Activated T-cell treated with anti-CD3 and anti-CD28 coated beads for 1 hour (primary cell): Measurements from ENCODE around the gene C16orf86.
"Not testable (repeated sequence)": the region's sequence is repeated elsewhere in the genome, so short reads cannot be mapped to it uniquely, and the experiment has no call there.

Experiments
- DNase-seq: peaks from one replicate; pipeline ENCODE4 v3.0.0-alpha.2; 2020; ENCODE audit warnings: low read depth

Gene C16orf86

DNA sequence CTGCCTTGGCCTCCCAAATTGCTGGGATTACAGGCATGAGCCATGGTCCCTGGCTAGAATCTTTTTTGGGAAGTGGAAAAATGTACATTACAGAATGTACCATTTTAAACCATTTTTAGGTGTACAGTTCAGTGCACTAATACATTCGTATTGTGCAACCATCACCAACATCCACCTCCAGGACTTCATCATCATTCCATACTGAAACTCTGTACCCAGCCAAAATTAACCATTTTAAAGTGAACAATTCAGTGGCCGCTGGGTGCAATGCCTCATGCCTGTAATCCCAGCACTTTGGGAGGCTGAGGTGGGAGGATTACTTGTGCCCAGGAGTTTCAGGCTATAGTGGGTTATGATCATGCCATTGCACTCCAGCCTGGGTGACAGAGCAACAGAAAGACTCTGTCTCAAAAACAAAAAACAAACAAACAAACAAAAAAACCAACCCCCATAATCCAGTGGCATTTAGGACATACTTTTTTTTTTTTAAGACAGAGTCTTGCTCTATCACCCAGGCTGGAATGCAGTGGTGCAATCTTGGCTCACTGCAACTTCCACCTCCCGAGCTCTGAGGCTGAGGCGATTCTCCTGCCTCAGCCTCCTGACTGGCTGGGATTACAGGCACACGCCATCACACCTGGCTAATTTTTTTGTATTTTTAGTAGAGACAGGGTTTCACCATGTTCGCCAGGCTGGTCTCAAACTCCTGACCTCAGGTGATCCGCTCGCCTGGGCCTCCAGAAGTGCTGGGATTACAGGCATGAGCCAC is 27.1 kb downstream of the C16orf86 start:
- DNase-seq, result not testable (repeated sequence)

DNA sequence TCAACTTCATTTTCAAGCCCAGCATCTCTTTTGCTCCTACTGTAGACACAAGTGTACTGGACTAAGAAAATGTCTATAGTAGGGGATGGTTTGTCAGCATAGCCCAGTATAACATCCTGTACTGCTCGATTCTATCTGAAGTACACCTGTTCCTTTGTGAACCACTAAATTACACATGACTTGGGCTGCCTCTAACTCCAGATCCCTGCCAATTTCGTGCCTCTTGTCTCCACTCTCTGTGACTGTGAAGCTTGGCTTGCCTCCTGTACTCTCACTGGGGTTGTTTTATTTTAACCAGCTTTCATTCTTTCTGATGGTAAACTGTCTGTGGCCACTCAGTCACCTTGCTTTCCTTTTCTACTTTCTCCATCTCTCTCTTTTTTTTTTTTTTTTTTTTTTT is 28.0 kb downstream of the C16orf86 start:
- no peak for DNase-seq

DNA sequence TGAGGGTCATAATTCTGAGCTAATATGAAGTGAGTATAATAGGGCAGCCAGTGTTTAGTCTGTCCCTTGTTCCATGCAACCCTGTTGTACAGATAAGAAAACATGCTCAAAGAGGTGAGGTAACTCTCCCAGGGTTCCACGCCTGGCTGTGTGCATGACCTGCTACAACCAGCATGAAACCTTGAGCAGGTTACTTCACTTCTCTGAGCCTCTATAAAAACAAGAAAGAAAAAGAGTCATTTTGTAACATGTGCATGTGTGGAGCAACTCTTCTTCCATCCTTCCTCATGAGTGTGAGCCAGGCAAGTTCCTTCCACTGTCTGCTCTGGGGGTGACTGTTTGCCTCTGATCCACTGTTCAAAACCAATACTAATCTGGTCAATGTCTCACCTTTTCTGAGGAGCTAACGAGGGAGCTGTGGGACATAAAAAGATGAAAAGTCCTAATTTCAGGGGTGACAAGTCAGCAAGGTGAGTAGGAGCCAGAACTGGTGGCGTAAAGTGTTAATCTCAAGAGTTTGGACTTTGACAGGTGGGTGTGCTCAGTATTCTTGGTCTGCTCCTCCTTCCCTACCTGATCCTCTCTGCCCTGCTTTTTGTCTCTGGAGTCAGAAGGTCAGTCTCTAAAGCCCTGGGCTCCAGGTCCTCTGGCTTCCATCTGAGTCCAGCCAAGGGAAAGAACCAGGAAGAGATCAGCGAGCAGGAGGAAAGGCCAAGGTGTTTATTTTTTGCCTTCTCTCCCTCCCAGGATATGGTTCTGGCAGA is 31.0 kb downstream of the C16orf86 start:
- DNase-seq, result no peak

DNA sequence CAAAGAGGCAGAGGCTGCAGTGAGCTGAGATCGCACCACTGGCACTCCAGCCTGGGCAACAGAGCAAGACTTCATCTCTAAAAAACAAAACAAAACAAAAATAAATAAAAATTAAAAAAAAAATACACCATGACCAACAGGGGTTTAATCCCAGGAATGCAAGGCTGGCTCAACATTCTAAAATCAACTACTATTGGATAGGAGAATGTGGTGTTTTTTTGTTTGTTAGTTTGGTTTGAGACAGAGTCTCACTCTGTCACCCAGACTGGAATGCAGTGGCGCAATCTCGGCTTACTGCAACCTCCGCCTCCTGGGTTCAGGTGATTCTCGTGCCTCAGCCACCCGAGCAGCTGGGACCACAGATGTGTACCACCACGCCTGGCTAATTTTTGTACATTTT is 32.7 kb downstream of the C16orf86 start:
- DNase-seq, result no peak

DNA sequence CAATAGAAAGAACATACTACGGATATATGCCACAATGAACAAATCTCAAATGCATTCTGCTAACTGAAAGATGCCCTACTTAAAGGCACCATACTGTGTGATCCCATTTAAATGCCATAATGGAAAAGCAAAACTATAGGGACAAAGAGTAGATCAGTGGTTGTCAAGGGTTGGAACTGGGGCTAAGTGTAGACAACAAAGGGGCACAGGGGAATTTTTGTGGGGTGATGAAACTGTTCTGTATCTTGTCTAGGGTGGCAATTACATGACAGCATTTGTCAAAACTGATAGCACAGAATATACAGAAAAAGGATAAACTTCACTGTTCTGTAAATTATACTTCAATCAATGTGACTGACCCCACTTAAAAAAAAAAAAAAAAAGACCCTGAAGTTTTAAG is 34.8 kb downstream of the C16orf86 start:
- no peak for DNase-seq

DNA sequence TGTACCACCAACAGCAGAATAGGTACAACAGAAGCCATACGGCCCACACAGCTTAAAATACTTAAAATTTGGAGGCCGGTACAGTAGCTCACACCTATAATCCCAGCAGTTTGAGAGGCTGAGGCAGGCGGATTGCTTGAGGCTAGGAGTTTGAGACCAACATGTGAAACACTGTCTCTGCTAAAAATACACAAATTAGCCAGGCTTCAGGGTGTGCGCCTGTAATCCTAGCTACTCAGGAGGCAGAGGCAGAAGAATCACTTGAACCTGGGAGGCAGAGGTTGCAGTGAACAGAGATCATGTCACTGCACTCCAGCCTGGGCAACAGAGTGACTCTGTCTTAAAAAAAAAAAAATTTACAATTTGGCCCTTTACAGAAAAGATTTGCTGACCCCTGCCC is 35.5 kb downstream of the C16orf86 start:
- no peak for DNase-seq

DNA sequence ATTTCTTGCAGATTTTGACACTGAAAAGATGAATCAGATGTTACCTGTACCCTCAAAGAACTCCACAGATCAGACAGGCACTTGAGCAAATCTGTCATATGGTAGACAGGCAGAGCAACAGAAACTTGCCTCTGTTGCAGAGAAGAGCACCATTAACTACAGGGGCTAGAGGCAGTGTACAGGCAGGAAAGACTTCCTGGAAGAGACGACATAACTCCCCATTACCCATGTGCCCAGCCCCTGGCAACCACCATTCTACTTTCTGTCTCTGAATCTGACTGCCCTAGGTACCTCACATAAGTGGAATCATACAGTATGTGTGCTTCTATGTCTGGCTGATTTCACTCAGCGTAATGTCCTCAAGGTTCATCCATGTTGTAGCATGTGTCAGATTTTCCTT is 37.0 kb downstream of the C16orf86 start:
- DNase-seq, result no peak

DNA sequence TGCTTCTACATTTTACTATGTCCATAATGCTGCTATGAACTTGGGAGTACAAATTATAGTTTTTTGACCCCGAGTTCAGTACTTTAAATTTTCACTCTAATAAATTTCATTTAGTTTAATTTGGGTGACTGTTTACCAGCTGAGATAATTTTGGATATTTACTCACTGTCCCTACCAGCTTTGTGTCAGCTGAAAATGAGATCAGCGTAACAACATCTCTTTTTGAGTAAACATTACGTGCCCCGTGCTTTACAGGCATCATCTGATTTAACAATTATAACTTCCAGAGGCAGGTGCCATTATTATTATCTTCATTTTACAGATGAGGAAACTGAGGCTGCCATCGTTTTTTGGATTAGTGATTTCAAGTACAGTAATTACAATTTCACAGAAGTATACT is 37.5 kb downstream of the C16orf86 start:
- no peak for DNase-seq

DNA sequence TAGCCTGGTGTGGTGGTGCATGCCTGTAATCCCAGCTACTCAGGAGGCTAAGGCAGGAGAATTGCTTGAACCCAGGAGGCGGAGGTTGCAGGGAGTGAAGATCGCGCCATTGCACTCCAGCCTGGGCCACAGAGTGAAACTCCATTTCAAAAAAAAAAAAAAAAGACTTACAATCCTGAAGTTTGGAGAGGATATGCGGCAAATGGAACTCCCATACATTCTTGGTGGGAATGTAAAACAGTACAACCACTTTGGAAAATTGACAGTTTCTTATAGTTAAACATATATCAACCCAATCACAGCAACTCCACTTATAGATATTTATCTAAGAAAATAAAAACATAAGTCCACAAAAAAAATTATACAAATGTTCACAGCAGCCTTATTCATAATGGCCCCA is 40.6 kb downstream of the C16orf86 start:
- no peak for DNase-seq

DNA sequence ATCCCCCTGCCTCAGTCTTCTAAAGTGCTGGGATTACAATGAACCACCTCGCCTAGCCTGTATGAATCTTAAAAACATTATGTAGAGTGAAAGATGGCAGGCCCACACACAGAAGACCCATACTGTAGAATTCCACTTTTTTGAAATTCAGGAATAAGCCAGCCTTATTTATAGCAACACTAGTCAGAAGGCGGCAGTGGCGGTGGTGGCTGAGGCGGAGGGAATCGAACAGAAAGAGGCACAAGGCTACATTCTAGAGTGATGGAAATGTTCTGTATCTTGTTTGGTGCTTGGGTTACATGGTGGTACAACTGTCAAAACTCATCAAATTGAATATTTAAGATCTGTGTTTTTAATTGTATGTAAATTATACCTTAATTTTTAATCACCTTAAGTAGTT is 41.2 kb downstream of the C16orf86 start:
- DNase-seq, result no peak

DNA sequence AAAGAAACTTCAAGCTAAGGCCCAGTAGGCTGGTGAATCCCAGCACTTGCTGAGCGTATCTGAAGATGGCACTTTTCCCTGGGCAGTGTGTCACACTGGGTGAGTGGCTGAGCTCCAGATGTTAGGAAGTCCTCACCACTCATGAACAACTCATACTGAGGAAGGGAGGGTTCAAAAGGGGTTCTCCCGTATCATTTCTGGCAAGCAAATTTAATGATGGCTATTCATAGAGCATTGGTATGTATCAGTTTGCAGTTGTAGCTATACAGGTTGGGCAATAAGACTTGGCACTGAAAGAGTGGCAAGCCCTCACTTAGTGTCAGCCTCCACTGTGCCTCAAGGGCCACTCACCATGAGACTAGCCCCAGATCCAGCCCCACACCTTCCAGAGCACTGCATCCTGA is 41.8 kb downstream of the C16orf86 start:
- DNase-seq, result no peak

DNA sequence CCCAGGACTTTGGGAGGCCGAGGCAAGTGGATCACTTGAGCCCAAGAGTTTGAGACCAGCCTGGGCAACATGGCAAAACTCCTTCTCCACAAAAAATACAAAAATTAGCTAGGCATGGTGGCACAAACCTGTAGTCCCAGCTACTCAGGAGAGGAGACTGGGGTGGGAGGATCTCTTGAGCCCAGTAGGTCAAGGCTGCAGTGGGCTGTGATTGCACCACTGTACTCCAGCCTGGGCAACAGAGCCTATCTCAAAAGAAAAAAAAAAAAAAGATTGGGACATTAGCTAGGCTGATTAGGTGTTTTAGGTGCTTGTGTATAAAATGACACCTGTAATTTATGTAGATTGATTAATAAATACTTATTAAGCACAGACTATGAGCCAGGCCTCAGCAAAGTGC is 42.4 kb downstream of the C16orf86 start:
- DNase-seq, result no peak

DNA sequence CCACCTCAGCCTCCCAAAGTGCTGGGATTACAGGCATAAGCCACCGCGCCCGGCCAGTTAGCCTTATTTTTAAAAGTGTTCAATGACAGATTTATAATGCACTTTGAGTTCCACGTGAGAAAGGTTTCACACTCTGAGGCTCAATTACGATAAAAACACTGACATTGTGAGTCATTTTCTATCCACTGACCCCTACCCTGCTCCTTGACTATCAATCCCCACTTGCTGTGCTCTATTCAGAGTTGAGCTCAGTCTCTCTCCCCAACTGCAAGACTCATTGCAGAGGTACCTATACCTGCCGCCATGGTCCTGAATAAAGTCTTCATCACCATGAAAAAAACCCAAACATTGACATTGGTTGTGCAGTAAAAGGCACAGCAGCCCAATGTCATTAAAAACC is 44.0 kb downstream of the C16orf86 start:
- no peak for DNase-seq

DNA sequence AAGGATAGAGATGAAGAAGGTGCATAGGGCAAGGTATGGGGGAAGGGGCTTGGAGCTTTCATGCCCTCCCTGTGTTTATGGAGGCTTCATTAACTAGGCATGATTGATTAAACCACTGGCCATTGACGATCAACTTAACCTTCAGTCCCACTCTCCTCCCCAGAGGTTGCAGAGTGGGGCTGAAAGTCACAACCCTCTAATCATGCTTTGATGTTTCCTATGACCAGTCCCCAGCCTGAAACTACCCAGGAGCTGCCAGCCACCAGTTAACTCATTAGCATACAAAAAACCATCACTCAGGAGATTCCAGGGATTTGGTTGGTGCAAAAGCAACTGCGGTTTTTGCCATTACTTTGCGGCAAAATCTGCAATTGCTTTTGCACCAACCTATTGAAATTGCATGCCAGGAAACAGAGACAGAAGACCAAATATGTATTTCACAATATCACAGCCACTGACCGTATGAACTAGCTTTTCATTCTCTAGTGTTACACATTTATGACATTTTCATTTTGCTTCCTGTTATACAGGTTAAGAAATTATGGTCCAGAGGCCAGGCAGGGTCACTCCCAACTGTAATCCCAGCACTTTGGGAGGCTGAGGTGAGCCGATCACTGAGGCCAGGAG is 47.1 kb downstream of the C16orf86 start:
- no peak for DNase-seq

DNA sequence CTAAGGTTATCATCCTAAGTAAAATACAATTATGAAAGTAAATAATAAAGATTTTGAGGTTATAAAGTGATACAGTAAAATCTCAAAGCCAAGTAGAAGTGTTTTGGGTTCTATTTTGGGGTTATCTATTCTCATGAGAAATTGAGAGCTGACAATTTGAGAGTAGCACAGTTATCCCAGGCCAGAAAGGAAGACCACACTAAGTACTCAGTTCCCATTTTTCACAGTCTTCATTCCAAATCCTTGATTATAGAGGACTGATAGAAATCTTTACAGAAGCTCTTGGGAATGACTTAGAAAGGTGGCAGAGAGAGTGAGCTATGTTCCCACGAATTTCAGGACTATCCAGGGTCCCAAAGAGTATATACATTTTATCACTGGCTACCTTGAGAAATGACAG is 47.9 kb downstream of the C16orf86 start:
- no peak for DNase-seq

DNA sequence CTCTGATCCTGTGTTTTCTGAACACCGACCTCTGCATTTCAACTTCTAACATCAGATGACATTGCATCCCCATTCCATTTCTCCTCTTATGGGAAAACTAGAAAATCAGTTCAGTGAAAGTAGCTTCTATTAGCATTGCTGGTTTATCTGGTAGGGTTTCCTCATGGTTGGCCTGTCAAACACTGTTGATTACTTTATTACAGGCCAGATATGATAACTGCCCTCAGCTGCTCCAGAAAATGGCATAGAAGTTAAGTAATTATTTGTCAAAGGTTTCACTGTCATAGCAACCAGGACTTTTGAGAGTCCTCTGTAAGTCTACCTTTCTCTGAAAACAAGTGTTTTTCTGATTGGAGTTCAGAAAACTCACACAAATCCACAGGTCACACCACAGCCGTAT is 49.5 kb downstream of the C16orf86 start:
- no peak for DNase-seq
